Gastrocnemius medialis (tissue), 4 donors: ENCODE measurements around the gene NDUFA8. TPM values are rescaled to one million over a fixed set of nuclear protein-coding genes. Genes with fewer than 3 reads are reported as not detected.

Experiments used
- ATAC-seq, 2 donors: fragments of 150-250 bp; one replicate each; pipeline ENCODE4 v1.9.1; 2016
- DNase-seq, 2 donors: peaks; one replicate each; pipeline ENCODE4 v3.0.0-alpha.2; 2019
- H3K27ac ChIP-seq, 4 donors: fragments of 200-600 bp; sonication (generic); 1 replicate in 1 of 4; 2 replicates in 3 of 4; pipeline ENCODE4 v1.5.1; 2016 to 2018; ENCODE audit warnings: mild to moderate bottlenecking in 2 of 4, moderate library complexity in 1 of 4
- H3K27me3 ChIP-seq, 3 donors: fragments of 200-600 bp; sonication (generic) in 2 of 3; 1 replicate in 1 of 3; 2 replicates in 2 of 3; pipeline versions ENCODE4 v1.5.1 to v1.6.0; 2016 to 2019; ENCODE audit warnings: mild to moderate bottlenecking in 1 of 3, moderate library complexity in 1 of 3
- H3K36me3 ChIP-seq, 2 donors: fragments of 200-600 bp; sonication (generic) in 1 of 2; one replicate each; pipeline ENCODE4 v1.5.1; 2017 to 2018
- H3K4me1 ChIP-seq, 2 donors: fragments of 200-600 bp; sonication (generic) in 1 of 2; one replicate each; pipeline ENCODE4 v1.5.1; 2016 to 2017; ENCODE audit warnings: mild to moderate bottlenecking in 2 of 2
- H3K4me3 ChIP-seq, 4 donors: fragments of 200-600 bp; sonication (generic) in 3 of 4; 1 replicate in 1 of 4; 2 replicates in 3 of 4; pipeline ENCODE4 v1.5.1; 2016 to 2019; ENCODE audit warnings: mild to moderate bottlenecking in 2 of 4
- H3K9me3 ChIP-seq, 3 donors: fragments of 200-600 bp; sonication (generic) in 2 of 3; 1 replicate in 1 of 3; 2 replicates in 2 of 3; pipeline ENCODE4 v1.5.1; 2016 to 2019
- POLR2A ChIP-seq, 2 donors: fragments of 450-650 bp; IDR thresholded peaks; one replicate each; pipeline ENCODE4 v1.6.1; 2017; ENCODE audit warnings: antibody characterized with exemption in 2 of 2, mild to moderate bottlenecking in 2 of 2, moderate library complexity in 2 of 2
- in situ Hi-C, 4 donors: fragments of 200-750 bp; cut with MboI; loops; one replicate each; pipeline versions ENCODE4 v1.15.0 to v1.8.0; 2017; ENCODE audit warnings: low sequenced_read_pairs in 4 of 4
- intact Hi-C: fragments of 100-400 bp; cut with DNase I; formaldehyde crosslinking; loops from one replicate; pipeline ENCODE4 v1.15.1; 2023; ENCODE audit warnings: low total_unique reads
- total RNA-seq, 4 donors: library from RNA; depleted of rRNA; stranded (reverse); fragments of >200 nt; gene quantifications; one replicate each; pipeline versions ENCODE4 v1.1.0 to v1.2.3, GENCODE V29; 2016
- TF ChIP-seq, protein P1 (sequence below), 5 experiments: fragments of 450-650 bp in 3 of 5; fragments of 200-600 bp in 2 of 5; sonication (generic) in 2 of 5; IDR thresholded peaks in 4 of 5; conservative IDR thresholded peaks in 1 of 5; 1 replicate in 4 of 5; 2 replicates in 1 of 5; pipeline ENCODE4 v1.5.1; 2016 to 2019; ENCODE audit warnings: antibody characterized with exemption in 5 of 5, mild to moderate bottlenecking in 3 of 5, moderate library complexity in 3 of 5

Gene NDUFA8
- total RNA-seq, 4 donors from 2014 or later = 51.0 to 114 (median 92.8) TPM

DNA sequence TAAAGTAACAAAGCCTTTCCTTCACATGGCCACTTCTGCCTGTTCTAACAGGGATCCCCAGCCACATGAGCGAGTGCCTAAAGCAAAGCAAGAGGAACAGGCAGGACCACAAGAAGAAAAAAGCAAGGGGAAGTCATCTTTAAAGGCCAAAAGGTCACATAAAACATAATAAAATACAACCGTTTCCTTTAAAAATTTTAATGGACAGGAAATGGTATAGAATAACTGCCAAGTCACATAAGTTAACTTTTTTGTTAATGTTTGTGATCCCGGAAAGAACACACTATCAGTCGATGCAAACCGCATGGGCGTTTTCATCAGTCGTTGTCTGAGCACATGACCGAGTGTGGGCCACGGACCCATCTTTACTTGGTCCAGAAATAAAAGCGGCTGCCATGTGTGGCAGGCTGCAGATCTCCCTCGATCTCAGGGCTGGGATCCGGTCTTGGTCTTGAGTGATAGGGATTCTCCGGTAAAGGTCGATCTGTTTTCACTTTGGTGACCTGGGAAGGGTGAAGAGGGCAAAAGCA lies 15.6 kb downstream of the NDUFA8 start:
- Histone ChIP-seq H3K9me3 (no peaks in the 10 kb centered on the region), H3K4me1 (peaks cover 19 to 28% of the 10 kb centered on the region in 2 donors), H3K27ac (peak overlapping the region in 2 of 4 donors; percentile 24 to 35), H3K27me3 (no peaks in the 10 kb centered on the region), H3K4me3 (no peak overlapping the region), H3K36me3 (peaks cover 0 to 58% of the 10 kb centered on the region in 2 donors)
- DNase-seq = no peak
- intact Hi-C loops (no loop called here), in situ Hi-C loops (loop anchor here in 1 of 4 donors (25.0 kb wide), 1 partner anchor 668 kb away; the partner anchor contains the start of gene OR1K1)
- no peak for ATAC-seq
- TF ChIP-seq, protein P1, sequence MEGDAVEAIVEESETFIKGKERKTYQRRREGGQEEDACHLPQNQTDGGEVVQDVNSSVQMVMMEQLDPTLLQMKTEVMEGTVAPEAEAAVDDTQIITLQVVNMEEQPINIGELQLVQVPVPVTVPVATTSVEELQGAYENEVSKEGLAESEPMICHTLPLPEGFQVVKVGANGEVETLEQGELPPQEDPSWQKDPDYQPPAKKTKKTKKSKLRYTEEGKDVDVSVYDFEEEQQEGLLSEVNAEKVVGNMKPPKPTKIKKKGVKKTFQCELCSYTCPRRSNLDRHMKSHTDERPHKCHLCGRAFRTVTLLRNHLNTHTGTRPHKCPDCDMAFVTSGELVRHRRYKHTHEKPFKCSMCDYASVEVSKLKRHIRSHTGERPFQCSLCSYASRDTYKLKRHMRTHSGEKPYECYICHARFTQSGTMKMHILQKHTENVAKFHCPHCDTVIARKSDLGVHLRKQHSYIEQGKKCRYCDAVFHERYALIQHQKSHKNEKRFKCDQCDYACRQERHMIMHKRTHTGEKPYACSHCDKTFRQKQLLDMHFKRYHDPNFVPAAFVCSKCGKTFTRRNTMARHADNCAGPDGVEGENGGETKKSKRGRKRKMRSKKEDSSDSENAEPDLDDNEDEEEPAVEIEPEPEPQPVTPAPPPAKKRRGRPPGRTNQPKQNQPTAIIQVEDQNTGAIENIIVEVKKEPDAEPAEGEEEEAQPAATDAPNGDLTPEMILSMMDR (IDR thresholded peaks at IDR 0.05 in 4 of 5, conservative IDR thresholded peaks at IDR 0.05 in 1 of 5) = no peak
- no peak for TF ChIP-seq POLR2A (IDR thresholded peaks at IDR 0.05)

DNA sequence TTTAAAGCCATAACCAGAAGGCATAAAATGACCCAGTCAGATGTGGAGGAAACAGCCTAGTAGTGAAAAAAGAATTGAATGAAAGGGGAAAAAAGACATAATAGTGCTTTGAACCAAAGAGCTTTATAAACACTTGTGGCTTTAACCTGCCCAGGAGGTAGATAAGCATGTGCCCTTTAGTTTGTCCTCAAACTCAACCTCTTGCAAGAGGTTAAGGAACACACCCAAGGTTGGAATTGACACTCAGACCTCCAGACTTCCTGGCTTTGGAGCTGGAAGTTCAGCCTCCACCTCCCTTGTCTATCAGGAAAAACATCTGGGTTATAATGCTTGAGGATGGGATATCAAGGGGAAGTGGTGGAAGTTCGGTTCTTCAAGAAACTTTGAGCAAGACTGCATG lies 16.3 kb downstream of the NDUFA8 start:
- DNase-seq (no peak), ATAC-seq (no peak)
- in situ Hi-C loops (loop anchor here in 1 of 4 donors (25.0 kb wide), 1 partner anchor 669 kb away; the partner anchor contains the start of gene OR1K1), intact Hi-C loops (no loop called here)
- TF ChIP-seq POLR2A (IDR thresholded peaks at IDR 0.05) = no peak
- TF ChIP-seq, protein P1 (IDR thresholded peaks at IDR 0.05 in 4 of 5, conservative IDR thresholded peaks at IDR 0.05 in 1 of 5) = no peak
- peaks cover 0 to 58% of the 10 kb centered on the region in 2 donors for H3K36me3 ChIP-seq
- peaks cover 17 to 28% of the 10 kb centered on the region in 2 donors for H3K4me1 ChIP-seq
- H3K9me3 ChIP-seq = no peaks in the 10 kb centered on the region
- H3K4me3 ChIP-seq = no peak overlapping the region
- no peaks in the 10 kb centered on the region for H3K27me3 ChIP-seq
- peak overlapping the region in 2 of 4 donors; percentile 24 to 35 for H3K27ac ChIP-seq

DNA sequence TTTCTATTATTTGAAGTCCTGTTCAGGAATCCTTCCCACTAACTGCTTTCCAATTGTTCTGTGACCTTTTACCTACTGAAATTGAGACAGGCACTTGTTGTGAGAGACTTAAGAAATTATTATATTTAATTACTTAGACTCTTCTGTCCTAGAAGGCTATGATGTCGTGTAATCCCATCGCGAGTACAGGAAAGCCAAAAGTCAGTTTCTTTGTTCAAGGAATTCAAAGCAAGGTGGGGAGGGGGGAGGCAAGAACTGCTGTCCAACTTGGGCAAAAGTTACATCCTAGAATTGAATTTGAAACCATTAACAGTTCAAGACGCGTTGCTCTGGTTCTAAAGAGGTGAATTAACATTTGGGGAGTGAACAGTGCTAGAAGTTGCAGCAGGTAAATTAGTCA lies 17.9 kb downstream of the NDUFA8 start:
- Histone ChIP-seq H3K9me3 (no peaks in the 10 kb centered on the region), H3K4me3 (no peak overlapping the region), H3K4me1 (peaks cover 17 to 28% of the 10 kb centered on the region in 2 donors), H3K27me3 (no peaks in the 10 kb centered on the region), H3K27ac (peak overlapping the region; percentile 30 to 50 (median 45)), H3K36me3 (peaks cover 0 to 42% of the 10 kb centered on the region in 2 donors)
- ATAC-seq = peak; percentile 11 to 47
- in situ Hi-C loops = loop anchor here in 1 of 4 donors (25.0 kb wide), 1 partner anchor 671 kb away; the partner anchor contains the start of gene OR1K1
- intact Hi-C loops = no loop called here
- TF ChIP-seq, protein P1 (IDR thresholded peaks at IDR 0.05 in 4 of 5, conservative IDR thresholded peaks at IDR 0.05 in 1 of 5) = no peak
- TF ChIP-seq POLR2A (IDR thresholded peaks at IDR 0.05) = no peak
- no peak for DNase-seq

DNA sequence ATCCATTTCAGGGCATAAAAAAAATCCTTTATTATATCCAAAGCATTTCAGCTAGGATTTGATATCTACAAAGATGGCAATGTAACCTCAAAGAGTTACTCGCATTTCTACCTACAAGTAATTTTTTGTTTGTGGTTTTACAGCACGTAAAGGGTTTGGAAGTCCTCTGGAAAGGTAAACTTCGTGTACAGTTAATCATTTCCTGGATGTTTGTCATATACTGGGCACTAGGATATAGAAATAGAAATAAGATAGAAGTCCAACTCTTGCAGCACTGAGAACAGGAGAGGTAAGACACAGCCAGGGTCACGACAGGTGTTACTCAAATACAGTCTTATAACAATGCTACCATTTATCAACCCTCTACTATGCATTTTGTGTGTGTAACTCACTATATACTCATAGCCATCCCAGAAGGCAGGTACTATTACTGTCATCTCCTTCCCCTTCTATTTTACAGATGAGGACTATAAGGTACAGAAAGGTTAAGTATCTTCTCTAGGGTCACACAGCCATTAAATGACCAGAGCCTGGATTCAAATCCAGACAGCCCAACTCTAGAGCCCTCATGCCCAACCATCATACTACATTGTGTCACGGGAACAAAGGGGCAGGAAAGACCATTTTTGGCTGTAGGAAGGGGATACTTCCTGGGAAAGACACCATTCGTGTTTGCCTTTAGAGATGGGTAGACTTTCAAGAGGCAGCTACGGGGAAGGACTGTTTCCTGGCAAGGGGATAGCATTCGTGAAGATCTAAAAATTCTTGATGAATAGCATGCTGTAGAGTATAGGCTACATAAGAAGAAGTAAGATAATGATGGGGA lies 19.0 kb downstream of the NDUFA8 start:
- Histone ChIP-seq H3K9me3 (no peaks in the 10 kb centered on the region), H3K4me1 (peaks cover 17 to 28% of the 10 kb centered on the region in 2 donors), H3K4me3 (no peak overlapping the region), H3K36me3 (peaks cover 0 to 31% of the 10 kb centered on the region in 2 donors), H3K27me3 (no peaks in the 10 kb centered on the region), H3K27ac (peak overlapping the region; percentile 30 to 50 (median 45))
- intact Hi-C loops = no loop called here
- TF ChIP-seq, protein P1 (IDR thresholded peaks at IDR 0.05 in 4 of 5, conservative IDR thresholded peaks at IDR 0.05 in 1 of 5) = no peak
- TF ChIP-seq POLR2A (IDR thresholded peaks at IDR 0.05) = no peak
- DNase-seq = no peak
- no peak for ATAC-seq
- in situ Hi-C loops = loop anchor here in 1 of 4 donors (25.0 kb wide), 1 partner anchor 672 kb away; the partner anchor contains the start of gene OR1K1
